ENCODE data around the gene BCAR3. TPM values are rescaled to one million over a fixed set of nuclear protein-coding genes. Genes with fewer than 3 reads are reported as not detected.

BCAR3 gene
- total RNA-seq, 1 donor from 2014 or later, result 41.0 TPM

DNA sequence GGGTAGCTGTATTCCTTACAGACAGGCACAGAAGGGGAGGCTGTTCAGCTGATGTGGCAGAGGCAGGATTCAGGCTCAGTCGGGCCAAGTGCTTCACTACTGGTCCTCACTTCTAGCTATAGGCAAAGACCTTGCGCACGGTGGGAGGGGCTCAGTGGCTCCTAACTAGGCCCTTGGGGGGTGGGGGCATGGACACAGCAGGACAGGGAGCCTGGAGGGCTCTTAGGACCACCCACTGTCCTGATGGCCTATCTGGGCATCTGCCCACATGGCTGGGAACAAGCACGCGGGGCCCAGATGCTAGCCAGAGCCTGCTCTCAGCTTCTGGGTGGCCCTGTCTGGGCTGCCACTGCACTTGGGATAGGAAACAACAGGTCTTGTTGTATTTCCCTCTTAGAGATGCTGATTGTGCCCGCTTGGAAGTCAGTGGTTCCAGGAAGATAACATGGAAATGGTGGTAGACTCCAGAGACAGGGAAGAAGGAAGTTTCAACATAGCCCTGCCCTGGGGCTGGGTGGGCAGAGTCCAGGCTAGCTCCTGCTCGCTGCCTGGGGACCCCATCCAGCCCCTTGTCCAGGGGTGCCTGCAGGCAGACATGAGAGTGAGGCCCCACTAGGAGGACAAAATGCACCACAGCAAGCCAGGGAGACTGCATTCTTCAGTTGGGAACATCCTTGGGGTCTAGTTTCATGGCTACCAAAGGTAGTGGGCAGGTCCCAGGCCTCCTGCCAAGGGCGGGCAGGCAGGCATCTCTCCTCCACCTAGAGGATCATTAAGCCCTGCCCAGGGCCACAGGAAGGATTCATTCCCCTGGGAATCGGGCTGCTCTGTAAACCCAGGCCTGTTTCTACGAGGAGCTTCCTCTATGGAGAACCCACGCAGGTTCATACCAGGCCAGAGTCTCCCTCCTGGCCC, 102.5 kb downstream of the BCAR3 start:
- no peak overlapping the region for H3K4me3 ChIP-seq
- peak overlapping the region; percentile 74 to 81 for H3K27ac ChIP-seq
- TF ChIP-seq, protein P1, sequence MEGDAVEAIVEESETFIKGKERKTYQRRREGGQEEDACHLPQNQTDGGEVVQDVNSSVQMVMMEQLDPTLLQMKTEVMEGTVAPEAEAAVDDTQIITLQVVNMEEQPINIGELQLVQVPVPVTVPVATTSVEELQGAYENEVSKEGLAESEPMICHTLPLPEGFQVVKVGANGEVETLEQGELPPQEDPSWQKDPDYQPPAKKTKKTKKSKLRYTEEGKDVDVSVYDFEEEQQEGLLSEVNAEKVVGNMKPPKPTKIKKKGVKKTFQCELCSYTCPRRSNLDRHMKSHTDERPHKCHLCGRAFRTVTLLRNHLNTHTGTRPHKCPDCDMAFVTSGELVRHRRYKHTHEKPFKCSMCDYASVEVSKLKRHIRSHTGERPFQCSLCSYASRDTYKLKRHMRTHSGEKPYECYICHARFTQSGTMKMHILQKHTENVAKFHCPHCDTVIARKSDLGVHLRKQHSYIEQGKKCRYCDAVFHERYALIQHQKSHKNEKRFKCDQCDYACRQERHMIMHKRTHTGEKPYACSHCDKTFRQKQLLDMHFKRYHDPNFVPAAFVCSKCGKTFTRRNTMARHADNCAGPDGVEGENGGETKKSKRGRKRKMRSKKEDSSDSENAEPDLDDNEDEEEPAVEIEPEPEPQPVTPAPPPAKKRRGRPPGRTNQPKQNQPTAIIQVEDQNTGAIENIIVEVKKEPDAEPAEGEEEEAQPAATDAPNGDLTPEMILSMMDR (IDR thresholded peaks at IDR 0.05), result no peak
- no peaks in the 10 kb centered on the region for H3K9me3 ChIP-seq
- peaks cover 6 to 10% of the 10 kb centered on the region in 2 donors for H3K4me1 ChIP-seq
- intact Hi-C loops (cut with DNase I), result no loop called here
- H3K36me3 ChIP-seq, result peaks cover 23 to 56% of the 10 kb centered on the region in 2 donors
- no peak for DNase-seq (ENCODE audit: low spot score in 2 of 2)
- H3K27me3 ChIP-seq, result no peaks in the 10 kb centered on the region

DNA sequence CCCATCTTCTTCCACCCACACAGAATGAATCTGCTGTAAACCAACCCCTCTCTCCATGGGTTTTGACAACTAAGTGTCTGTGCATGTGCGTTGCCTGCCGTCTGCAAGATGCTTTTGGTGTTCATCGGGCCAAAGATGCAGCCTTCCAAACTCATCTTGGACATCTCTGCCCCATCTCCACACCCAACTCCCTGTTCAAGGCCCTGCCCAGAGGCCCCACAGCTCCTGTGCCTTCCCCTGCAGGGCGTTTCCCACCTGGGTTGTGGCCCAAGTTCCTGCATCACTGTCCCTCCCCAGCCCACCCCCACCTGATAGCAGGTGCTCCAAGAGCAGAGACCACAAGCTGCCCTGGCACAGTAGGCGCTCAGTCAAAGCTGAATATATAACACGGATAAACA, 103.2 kb downstream of the BCAR3 start:
- Histone ChIP-seq H3K4me3 (no peak overlapping the region), H3K36me3 (peaks cover 30 to 59% of the 10 kb centered on the region in 2 donors), H3K27ac (peak overlapping the region; percentile 74 to 81), H3K9me3 (no peaks in the 10 kb centered on the region), H3K4me1 (peaks cover 6 to 10% of the 10 kb centered on the region in 2 donors), H3K27me3 (no peaks in the 10 kb centered on the region)
- intact Hi-C loops (cut with DNase I), result no loop called here
- TF ChIP-seq, protein P1 (IDR thresholded peaks at IDR 0.05), result no peak
- DNase-seq (ENCODE audit: low spot score in 2 of 2), result no peak

DNA sequence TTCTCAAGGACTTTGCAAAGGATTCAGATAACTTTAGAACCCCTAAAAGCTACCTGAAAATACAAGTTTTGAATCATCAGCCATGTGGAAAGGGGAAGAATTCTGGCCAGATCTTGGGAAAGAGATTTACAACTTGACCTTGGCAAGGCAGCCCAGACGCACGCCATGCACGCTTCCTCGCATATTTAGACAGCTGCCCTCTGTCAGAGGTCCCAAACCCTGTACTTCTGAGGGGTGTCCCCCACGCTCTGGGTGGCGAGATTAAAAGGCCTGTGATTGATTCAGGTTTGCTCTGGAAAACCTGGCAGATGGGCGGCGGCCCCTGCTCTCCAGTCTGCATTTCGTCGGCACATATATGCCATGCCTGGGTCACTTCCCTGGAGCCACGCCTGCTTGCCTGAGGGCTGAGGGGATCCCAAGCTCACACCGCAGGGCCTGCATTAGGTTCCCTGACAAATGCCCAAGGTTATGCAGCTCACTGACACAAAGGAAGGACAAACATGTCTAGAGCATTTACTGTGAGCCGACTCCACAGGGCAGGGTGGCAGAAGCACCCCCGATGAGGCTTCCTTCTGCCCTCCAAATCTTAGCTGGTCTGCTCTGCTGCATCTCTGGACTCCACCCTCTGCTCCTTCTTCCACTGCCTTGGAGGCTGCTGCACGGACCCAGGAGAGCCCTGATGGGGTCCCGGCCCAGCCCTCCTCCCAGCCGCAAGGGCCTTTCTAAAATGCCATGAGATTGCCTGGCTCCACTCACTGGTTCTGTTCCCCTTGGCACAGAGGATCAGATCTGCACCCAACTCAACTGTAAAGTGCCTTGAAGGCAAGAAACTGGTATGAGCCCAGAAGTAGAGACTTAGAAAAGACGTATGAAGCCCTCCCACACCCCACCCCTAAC, 103.9 kb downstream of the BCAR3 start:
- Histone ChIP-seq H3K9me3 (no peaks in the 10 kb centered on the region), H3K4me1 (peaks cover 6 to 10% of the 10 kb centered on the region in 2 donors), H3K27me3 (no peaks in the 10 kb centered on the region), H3K4me3 (no peak overlapping the region), H3K27ac (peak overlapping the region in 1 of 2 donors; percentile 74), H3K36me3 (peaks cover 26 to 59% of the 10 kb centered on the region in 2 donors)
- TF ChIP-seq, protein P1 (IDR thresholded peaks at IDR 0.05), result no peak
- no peak for DNase-seq (ENCODE audit: low spot score in 2 of 2)
- intact Hi-C loops (cut with DNase I), result no loop called here

DNA sequence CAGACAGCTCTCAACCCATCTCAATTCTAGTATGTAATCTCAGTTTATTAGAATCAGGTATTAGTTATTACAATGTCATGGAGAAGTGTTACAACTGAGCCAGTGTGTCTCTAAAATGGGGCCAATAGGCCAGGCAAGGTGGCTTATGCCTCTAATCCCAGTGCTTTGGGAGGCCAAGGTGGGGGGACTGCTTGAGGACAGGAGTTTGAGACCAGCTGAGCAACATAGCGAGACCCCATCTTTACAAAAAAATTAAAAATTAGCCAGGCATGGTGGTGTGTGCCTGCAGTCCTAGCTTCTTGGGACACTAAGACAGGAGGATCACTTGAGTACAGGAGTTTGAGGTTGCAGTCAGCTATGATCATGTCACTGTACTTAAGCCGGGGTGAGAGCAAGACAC, 104.9 kb downstream of the BCAR3 start:
- Histone ChIP-seq H3K27ac (no peak overlapping the region), H3K36me3 (peaks cover 26 to 59% of the 10 kb centered on the region in 2 donors)

DNA sequence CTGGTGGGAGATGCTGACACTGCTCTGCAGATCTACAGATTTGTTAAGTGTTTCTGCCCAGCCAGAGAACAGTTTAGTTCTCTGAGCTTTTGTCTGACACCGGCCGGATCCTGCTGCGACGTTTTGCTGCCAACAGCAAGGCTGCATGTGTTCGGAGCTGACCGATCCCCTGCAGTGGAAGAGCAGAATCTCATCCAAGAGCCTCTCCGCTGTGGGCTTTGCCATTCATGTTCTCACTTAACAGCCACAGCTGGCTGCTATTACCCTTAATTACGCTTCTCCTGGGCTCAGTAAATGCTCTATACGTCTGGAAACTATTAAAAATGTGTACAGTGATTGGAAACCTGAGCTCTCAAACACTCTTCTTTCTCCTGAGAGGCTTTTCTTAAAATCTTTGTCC, 105.3 kb downstream of the BCAR3 start:
- H3K9me3 ChIP-seq, result no peaks in the 10 kb centered on the region
- peaks cover 27 to 59% of the 10 kb centered on the region in 2 donors for H3K36me3 ChIP-seq
- H3K4me1 ChIP-seq, result peaks cover 6 to 10% of the 10 kb centered on the region in 2 donors
- TF ChIP-seq, protein P1 (IDR thresholded peaks at IDR 0.05), result no peak
- intact Hi-C loops (cut with DNase I), result no loop called here
- DNase-seq (ENCODE audit: low spot score in 2 of 2), result no peak
- H3K27ac ChIP-seq, result no peak overlapping the region
- no peaks in the 10 kb centered on the region for H3K27me3 ChIP-seq
- no peak overlapping the region for H3K4me3 ChIP-seq

More for the DNA sequence above, 104.9 kb downstream of the BCAR3 start:
- TF ChIP-seq, protein P1 (IDR thresholded peaks at IDR 0.05), result no peak
- Histone ChIP-seq H3K27me3 (no peaks in the 10 kb centered on the region), H3K4me1 (peaks cover 6 to 10% of the 10 kb centered on the region in 2 donors), H3K4me3 (no peak overlapping the region), H3K9me3 (no peaks in the 10 kb centered on the region)
- intact Hi-C loops (cut with DNase I), result no loop called here
- no peak for DNase-seq (ENCODE audit: low spot score in 2 of 2)
